ENCODE measurements around the gene POU2F2.

The POU2F2 gene

DNA sequence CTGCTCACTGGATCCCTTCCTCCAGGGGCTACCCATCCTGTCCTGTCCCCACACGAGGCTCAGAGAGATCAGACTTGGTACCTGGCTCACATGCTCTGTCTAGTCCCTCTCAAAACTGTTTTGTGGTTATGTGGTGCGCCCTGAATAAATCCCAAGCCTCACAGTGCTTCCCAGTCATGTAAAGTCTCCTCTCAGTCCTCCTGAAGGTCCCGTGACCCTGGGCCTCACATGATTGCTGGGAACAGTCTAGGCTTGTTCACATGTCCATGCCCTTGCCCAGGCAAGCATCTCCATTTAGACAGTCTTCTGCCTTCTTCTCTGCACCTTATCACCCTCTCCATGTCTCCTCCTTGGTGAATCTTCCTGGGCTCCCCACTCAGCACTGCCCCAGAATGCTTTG, 36.0 kb upstream of the POU2F2 start:
- DNase-seq: no peak
- Mint-ChIP-seq H3K27me3 (peaks cover 27% of the 10 kb centered on the region), H3K27ac (no peak overlapping the region), H3K36me3 (no peaks in the 10 kb centered on the region), H3K9me3 (no peaks in the 10 kb centered on the region), H3K4me3 (no peak overlapping the region), H3K4me1 (no peaks in the 10 kb centered on the region)
- CTCF ChIA-PET: interaction anchor here (1.3 kb wide), 1 partner anchor 29 kb away, joined by 4 read pairs; no protein-coding TSS in a partner anchor

DNA sequence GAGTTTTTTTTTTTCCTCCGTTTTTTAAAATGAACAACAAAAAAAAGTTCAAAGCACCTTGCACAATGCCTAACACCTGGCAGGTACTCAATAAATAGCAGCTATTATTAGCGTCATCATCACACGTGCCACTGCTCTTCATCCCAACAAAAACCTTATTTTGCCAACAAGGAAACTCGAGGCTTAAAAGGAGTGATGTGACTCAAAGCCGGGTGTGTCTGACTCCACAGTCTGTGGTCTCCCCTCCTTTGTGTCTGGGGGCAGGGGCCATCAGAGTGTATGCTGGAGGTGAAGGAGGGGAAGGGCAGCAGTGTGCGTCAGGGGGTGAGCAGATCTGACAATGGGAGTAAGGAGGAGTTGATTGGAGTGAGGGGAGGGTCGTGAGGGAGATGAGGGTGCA, 34.1 kb upstream of the POU2F2 start:
- no peaks in the 10 kb centered on the region for H3K36me3 Mint-ChIP-seq
- no peak overlapping the region for H3K4me3 Mint-ChIP-seq
- H3K9me3 Mint-ChIP-seq: no peaks in the 10 kb centered on the region
- CTCF ChIA-PET: interaction anchor here (2.2 to 3.3 kb wide), 2 partner anchors 10 to 17 kb away, joined by 7 to 9 read pairs; no protein-coding TSS in a partner anchor
- peaks cover 43% of the 10 kb centered on the region for H3K27me3 Mint-ChIP-seq
- peak overlapping the region; percentile 26 for H3K27ac Mint-ChIP-seq
- DNase-seq: no peak
- no peaks in the 10 kb centered on the region for H3K4me1 Mint-ChIP-seq

DNA sequence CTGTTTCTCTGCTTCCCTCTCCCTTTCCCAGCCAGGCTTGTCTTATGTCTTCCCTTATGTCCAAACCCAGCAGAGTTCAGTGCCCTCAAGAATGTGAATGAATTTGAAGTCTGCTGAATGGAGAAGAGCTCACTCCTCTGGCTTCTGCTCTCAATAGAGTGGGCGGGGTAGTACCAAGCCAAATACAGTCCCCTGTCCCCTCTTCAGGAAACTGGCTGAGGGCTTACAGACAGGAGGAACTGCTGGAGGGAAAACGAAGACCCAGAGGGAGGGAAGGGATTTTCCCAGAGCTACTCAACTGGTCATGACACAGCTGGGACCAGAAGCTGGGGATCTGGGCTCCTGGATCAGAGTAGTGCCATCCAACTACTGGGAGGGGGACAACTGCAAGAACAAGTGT, 32.9 kb upstream of the POU2F2 start:
- H3K27me3 Mint-ChIP-seq: peaks cover 52% of the 10 kb centered on the region
- no peak overlapping the region for H3K27ac Mint-ChIP-seq
- no peak overlapping the region for H3K4me3 Mint-ChIP-seq
- CTCF ChIA-PET: interaction anchor here (3.3 kb wide), 1 partner anchor 19 kb away, joined by 9 read pairs; no protein-coding TSS in a partner anchor
- H3K36me3 Mint-ChIP-seq: no peaks in the 10 kb centered on the region
- no peaks in the 10 kb centered on the region for H3K9me3 Mint-ChIP-seq
- no peaks in the 10 kb centered on the region for H3K4me1 Mint-ChIP-seq
- DNase-seq: no peak

DNA sequence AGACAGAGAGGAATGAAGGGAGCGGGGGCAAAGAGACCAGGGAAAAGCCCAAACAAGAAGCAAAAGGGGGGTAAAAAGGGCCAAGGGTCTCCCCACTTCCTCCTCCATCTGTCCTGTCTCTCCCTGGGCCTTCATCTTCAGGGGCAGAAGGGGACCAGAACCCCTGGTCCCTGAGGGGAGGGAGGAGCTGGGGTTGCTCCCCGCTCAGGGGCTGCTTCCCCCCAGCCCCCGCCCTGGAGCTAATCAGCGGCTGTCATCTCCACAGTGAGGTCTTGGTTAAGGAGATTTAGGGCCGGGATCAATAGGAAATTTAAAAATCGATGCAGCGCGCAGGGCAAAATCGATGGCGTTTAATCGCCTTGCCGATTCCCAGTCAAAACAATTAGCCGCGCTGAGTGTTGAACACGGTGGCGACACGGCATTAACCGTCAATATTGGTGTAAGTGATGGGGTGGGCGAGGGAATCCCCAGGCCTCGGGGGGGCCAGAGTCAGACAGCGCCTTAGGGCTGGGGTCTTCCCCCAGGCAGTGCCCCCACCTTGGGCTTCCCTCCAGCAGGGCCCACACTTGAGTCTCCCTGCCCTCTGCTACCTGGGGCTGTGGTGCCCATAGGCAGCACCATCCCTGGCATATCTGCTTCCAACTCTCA, 29.5 kb upstream of the POU2F2 start:
- CTCF ChIA-PET: interaction anchor here (1.4 kb wide), 1 partner anchor 53 kb away, joined by 3 read pairs; no protein-coding TSS in a partner anchor
- Mint-ChIP-seq H3K27ac (no peak overlapping the region), H3K27me3 (peaks cover 61% of the 10 kb centered on the region), H3K4me1 (no peaks in the 10 kb centered on the region), H3K9me3 (no peaks in the 10 kb centered on the region), H3K4me3 (no peak overlapping the region), H3K36me3 (no peaks in the 10 kb centered on the region)
- no peak for DNase-seq

DNA sequence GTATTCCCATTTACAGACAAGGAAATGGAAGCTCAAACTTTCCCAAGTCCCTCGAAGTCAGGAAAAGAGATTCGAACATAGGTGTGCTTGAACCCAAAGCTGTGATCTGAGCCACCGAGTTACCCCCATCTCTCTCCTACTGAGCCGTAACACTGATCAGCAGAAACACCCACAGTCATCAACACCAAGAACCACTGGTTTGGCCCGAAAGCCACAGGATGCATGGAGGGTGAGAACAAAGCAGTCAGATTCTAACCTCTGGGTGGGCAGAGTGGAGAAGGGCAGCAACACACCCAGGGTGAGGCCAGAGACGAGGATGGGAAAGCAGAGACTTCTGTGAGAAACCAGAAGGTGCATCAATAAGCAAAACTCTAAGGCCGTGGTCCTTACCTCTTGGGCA, 27.7 kb upstream of the POU2F2 start:
- Mint-ChIP-seq H3K27ac (no peak overlapping the region), H3K4me1 (peaks cover 8% of the 10 kb centered on the region), H3K4me3 (no peak overlapping the region), H3K27me3 (peaks cover 70% of the 10 kb centered on the region), H3K9me3 (no peaks in the 10 kb centered on the region), H3K36me3 (no peaks in the 10 kb centered on the region)
- no peak for DNase-seq
- CTCF ChIA-PET: interaction anchor here (1.5 kb wide), 1 partner anchor 23 kb away, joined by 3 read pairs; no protein-coding TSS in a partner anchor

DNA sequence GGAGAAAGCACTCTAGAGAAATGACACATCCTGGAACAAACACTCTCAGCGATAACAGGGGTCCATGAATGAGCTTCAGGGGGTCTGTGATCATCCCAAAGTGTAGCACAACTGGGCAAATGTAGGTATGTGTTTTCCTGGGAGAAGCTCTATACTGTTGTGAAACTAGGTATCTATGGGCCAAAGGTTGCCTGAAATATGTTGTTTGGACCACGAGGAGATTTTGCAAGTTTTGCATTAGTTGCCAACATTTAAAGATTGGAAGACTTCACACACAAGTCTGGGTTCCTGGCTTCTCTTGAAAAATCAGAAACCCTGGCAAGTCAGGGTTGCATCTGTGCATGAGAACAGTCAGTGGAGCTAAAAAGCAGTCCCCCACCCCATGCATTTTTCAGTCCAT, 26.7 kb upstream of the POU2F2 start:
- DNase-seq: no peak
- Mint-ChIP-seq H3K4me1 (peaks cover 17% of the 10 kb centered on the region), H3K27me3 (peaks cover 79% of the 10 kb centered on the region), H3K9me3 (no peaks in the 10 kb centered on the region), H3K27ac (no peak overlapping the region), H3K4me3 (no peak overlapping the region), H3K36me3 (no peaks in the 10 kb centered on the region)
- CTCF ChIA-PET: interaction anchor here (1.5 kb wide), 2 partner anchors 19 to 24 kb away, joined by 3 read pairs; no protein-coding TSS in a partner anchor

DNA sequence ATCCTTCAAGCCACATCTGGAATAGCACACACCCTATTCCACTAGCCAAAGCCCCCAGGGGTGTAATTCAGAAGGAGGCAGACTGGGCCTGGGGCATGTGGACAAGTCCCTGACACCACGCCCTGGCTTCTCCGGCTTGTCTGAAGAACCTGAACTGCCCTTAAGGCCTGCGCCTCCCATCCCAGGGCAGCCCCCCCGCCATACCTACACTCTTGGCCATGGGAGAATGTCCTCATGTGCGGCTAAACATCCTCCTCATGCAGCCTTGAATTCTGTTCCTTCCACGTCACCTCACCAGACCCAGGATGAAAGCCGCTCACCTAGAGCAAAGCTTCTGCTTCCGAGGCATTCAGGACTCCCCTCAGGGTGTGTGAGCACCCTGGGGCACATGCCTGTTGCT, 24.3 kb upstream of the POU2F2 start:
- Mint-ChIP-seq H3K4me1 (peaks cover 19% of the 10 kb centered on the region), H3K9me3 (no peaks in the 10 kb centered on the region), H3K27ac (no peak overlapping the region), H3K4me3 (no peak overlapping the region), H3K36me3 (no peaks in the 10 kb centered on the region), H3K27me3 (peaks cover 83% of the 10 kb centered on the region)
- CTCF ChIA-PET: no interaction called here
- no peak for DNase-seq

DNA sequence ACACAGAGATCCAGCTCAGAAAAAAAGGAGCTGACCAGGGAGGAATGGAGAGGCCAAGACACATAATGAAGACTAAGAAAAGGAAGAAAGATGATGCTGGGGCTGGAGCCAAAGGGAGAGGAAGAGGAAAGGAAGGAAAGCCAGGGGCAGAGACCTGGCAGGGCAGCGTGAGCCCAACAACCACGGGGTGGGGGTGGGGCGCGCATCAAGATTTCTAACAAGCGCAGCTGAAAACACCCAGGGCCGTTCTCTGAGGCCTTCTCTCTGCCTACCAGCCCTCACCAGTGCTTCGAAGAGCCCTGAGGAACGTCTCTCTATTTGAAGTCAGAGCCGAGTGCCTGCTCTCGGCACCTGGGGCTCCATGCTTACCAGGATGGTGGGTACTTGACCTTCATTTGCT, 23.6 kb upstream of the POU2F2 start:
- no peaks in the 10 kb centered on the region for H3K9me3 Mint-ChIP-seq
- no peak for DNase-seq

DNA sequence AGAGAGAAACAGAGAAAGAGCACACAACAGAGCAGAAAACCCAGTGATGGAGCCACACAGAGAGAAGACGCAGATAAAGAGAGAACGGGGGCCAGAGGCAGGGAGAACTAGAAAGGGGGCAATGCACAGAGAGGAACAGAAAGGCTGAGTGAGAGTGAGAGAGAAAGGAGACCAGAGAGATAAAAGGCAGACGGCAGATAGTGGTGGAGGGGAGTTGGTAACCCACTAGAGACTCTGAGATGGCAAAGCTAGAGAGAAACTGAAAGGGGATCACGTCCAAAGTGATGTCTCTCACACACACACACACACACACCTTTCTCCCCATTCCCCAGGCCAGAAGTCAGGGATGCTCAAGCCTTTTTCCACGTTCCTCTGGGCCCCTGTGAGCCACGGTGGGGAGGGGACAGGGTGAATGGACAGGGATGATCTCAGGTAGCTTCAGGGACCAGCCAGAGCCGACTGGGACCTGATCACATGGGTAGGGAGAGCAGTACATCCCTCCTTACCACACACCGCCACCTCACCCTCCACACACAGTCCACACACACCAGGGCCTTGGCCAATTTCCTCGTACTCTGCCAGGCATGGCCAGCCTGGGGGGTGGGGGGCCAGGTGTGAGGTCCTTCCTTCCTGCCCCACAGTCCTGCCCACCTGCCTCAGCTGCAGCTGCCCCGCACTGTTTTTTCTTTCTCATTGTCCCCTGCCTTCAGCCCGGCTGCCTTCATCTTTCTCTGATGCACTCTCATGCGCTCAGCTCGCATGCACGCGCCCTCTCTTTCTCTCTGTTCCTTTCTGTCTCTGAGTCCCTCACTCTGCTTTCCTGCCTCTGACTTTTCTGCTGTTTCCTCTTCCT, 22.5 kb upstream of the POU2F2 start:
- H3K27me3 Mint-ChIP-seq: peaks cover 72% of the 10 kb centered on the region
- no peak overlapping the region for H3K27ac Mint-ChIP-seq
- H3K4me3 Mint-ChIP-seq: no peak overlapping the region
- no peaks in the 10 kb centered on the region for H3K9me3 Mint-ChIP-seq
- no peaks in the 10 kb centered on the region for H3K36me3 Mint-ChIP-seq
- DNase-seq: peak; percentile 27
- peaks cover 19% of the 10 kb centered on the region for H3K4me1 Mint-ChIP-seq
- CTCF ChIA-PET: no interaction called here

More for the DNA sequence above, 23.6 kb upstream of the POU2F2 start:
- no peaks in the 10 kb centered on the region for H3K36me3 Mint-ChIP-seq
- no peak overlapping the region for H3K4me3 Mint-ChIP-seq
- peaks cover 77% of the 10 kb centered on the region for H3K27me3 Mint-ChIP-seq
- CTCF ChIA-PET: interaction anchor here (0.7 to 1.0 kb wide), 2 partner anchors 124 to 127 kb away, joined by 3 to 4 read pairs; no protein-coding TSS in a partner anchor
- peaks cover 19% of the 10 kb centered on the region for H3K4me1 Mint-ChIP-seq
- no peak overlapping the region for H3K27ac Mint-ChIP-seq

DNA sequence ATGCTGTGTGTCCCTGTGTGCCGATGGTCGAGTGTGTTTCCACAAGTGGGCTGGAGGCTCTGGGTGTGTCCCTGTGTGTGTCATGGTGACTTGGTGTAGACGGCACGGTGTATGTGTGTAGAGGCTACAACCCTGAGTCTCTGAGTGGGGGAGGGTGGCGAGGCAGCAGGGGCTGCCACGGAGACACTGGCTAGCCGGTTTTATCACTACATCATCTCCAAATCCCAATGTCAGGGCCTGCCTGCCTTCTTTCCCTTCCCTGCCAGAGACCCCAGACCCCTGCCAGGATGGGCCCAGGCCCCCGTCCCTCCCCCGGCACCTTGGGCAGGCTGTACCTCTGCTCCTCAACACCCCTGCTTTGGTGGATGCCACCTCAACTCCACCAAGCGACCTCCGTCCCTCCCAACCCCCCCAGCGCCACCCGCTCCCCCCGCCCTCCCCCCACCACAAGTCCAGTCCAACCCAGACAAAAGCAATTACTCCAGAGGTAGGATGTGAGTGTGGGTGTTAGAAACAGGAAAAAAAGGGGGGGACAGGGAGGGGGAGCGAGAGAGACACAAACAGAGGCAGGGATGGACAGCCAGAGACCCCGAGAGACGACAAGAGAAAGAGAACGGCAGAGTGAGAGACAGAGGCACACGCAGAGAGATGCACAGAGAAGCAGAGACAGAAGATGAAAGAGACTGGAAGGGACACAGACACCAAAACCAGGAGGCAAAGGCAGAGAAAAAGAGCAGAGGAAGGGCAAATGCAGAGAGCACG, 21.6 kb upstream of the POU2F2 start:
- Mint-ChIP-seq H3K4me3 (no peak overlapping the region), H3K27me3 (peaks cover 73% of the 10 kb centered on the region), H3K9me3 (no peaks in the 10 kb centered on the region)

DNA sequence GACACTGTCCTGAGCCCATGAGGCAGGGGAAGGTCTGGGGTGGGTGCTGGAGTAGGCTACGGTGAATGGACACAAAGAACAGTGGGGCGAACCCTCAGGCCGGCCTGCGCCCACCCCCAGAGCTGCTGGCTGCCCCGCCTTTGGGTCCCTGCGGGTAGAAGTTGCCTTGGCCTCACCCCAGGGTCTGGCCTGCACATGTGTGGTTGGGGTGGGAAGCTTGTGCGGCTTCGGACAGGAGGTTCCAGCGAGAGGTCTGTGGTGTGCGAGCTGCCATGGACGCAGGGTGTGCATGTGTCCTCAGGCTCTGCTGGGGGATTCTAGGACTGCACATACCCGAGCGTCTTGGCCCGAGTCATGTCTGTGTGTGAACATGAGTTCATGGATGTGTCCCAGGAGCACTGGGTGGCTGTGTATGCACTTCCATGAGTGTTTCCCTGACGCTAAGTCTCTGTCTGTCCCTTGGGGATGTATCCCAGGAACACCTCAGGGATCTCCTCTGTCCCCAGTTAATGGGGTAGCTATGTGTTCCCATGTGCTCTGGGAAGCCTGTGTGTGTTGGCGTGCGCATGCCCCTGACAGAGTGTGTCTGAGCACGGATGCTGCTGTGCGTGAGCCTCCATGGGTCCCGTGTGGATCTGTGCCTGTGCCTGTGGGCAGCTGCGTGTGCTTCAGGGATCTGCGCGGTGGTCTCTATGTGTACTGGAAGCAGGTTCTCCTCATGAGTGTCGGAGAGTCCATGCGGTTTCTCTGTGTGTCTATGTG, 20.8 kb upstream of the POU2F2 start:
- Mint-ChIP-seq H3K36me3 (no peaks in the 10 kb centered on the region), H3K4me3 (no peak overlapping the region), H3K27ac (no peak overlapping the region), H3K4me1 (peaks cover 34% of the 10 kb centered on the region), H3K9me3 (no peaks in the 10 kb centered on the region), H3K27me3 (peaks cover 77% of the 10 kb centered on the region)
- CTCF ChIA-PET: interaction anchor here (0.9 kb wide), 1 partner anchor 108 kb away, joined by 3 read pairs; no protein-coding TSS in a partner anchor
- no peak for DNase-seq

More for the DNA sequence above, 21.6 kb upstream of the POU2F2 start:
- DNase-seq: no peak
- Mint-ChIP-seq H3K36me3 (no peaks in the 10 kb centered on the region), H3K4me1 (peaks cover 27% of the 10 kb centered on the region), H3K27ac (no peak overlapping the region)
- CTCF ChIA-PET: no interaction called here

DNA sequence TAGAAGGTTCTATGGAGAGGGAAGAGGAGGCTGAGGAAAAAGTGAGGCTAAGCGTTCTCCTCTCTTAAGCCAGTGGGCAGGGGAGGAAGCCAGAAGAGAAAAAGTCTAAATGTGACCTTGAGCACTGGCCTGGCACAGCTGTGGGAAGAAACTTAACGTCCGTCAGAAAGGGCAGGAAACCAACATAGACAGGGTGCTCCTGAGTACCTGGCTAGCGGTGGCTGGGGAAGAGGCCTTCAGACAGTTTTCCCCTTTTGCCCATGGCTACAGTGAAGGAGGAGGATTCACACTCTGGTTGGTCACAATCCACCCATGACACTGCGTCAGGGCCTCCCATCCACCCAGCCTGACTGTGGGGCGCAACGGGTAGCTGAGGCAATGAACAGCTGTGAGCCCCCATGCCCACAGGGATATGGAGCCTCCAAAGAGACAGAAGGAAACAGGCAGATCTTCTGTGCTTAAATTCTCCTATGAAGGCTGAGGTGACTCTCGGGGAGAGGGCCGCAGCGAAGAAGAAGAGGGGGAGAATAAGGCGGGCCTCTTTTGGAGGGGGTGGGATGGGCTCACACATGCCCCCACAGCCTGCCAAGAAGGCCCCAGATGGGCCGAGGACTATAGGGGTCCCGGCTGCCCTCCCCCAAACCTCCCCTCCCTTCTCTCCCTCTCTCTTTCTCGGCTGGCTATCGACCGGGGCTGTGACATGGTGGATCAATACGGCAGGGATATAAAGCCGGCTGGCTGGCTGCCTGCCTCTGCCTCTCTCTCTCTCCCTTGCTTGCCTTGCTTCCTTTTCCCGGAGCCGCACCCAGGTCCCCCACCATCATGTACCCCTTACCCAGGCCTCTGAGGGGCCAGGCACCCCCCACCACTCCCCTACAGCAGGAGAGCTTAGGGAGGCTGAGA, 19.8 kb upstream of the POU2F2 start:
- Mint-ChIP-seq H3K9me3 (no peaks in the 10 kb centered on the region), H3K4me1 (peaks cover 40% of the 10 kb centered on the region), H3K27ac (no peak overlapping the region), H3K4me3 (no peak overlapping the region), H3K36me3 (no peaks in the 10 kb centered on the region), H3K27me3 (peaks cover 77% of the 10 kb centered on the region)
- no peak for DNase-seq
- CTCF ChIA-PET: no interaction called here

DNA sequence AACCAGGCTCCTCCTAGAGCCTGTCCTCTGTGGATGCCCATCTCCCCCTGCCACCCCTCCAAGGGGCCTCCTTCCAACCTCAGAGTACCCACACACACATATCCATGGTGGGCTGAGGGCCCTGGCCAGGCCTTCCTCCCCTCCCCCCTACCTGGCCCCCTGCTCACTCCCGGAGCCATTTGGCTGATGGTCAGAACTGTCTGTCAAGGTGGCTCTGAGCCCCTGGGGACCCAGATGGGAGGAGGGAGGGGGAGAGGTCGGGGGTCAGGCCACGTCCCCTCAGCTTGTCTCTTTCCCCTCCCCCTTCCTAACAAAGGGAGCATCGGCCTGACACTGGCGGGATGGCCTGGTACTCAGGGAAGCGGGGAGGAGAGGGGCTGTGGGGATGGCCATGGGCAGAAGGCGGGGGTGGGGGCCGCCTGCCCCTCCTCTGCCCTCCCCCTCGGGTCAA, 18.7 kb upstream of the POU2F2 start:
- Mint-ChIP-seq H3K4me1 (peaks cover 40% of the 10 kb centered on the region), H3K9me3 (no peaks in the 10 kb centered on the region), H3K4me3 (no peak overlapping the region), H3K36me3 (no peaks in the 10 kb centered on the region), H3K27me3 (peaks cover 78% of the 10 kb centered on the region), H3K27ac (no peak overlapping the region)
- CTCF ChIA-PET: interaction anchor here (1.4 kb wide), 1 partner anchor 42 kb away, joined by 3 read pairs; no protein-coding TSS in a partner anchor
- no peak for DNase-seq
